Stimulated activated CD8-positive, alpha-beta memory T cell treated with anti-CD3 and anti-CD28 coated beads, Interleukin-12 subunit alpha, Interleukin-12 subunit beta, amount 100 ng/mL, for 24 hours (primary cell): ENCODE measurements around the gene MAP7.

Source experiments
- DNase-seq: peaks from one replicate; pipeline ENCODE4 v3.0.0-alpha.2; 2020; ENCODE audit errors: extremely low read depth

Gene MAP7

DNA sequence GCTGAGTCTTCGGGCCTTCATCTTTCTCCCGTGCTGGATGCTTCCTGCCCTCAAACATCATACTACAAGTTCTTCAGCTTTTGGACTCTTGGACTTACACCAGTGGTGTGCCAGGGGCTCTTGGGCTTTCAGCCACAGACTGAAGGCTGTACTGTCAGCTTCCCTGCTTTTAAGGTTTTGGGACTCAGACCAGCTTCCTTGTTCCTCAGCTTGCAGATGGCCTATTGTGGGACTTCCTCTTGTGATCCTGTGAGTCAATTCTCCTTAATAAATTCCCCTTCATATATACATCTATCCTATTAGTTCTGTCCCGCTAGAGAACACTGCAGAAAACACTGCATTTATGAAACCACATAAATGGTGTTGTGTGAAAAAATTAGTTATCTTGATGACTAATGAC, 246.7 kb downstream of the MAP7 start:
- DNase-seq: no peak

GRCh38 chr6:136294621-136295020, 255.6 kb downstream of the MAP7 start:
- DNase-seq: no peak
